Adrenal gland (tissue), 12 donors: ENCODE measurements around the gene THADA. TPM values are rescaled to one million over a fixed set of nuclear protein-coding genes. Genes with fewer than 3 reads are reported as not detected.

Source experiments
- DNase-seq, 7 donors: peaks; one replicate each; pipeline ENCODE4 v3.0.0-alpha.2; 2019 to 2020
- H3K27ac ChIP-seq, 5 donors: fragments of 200-600 bp; sonication (generic) in 4 of 5; 1 replicate in 3 of 5; 2 replicates in 2 of 5; pipeline versions ENCODE4 v1.5.1 to v1.8.0; 2016 to 2020; ENCODE audit warnings: mild to moderate bottlenecking in 1 of 5
- H3K27me3 ChIP-seq: fragments of 200-600 bp; 2 replicates; pipeline ENCODE4 v1.8.0; 2021
- H3K36me3 ChIP-seq, 2 donors: fragments of 200-600 bp; replicated peaks in 1 of 2; 1 replicate in 1 of 2; 2 replicates in 1 of 2; pipeline versions ENCODE4 v1.5.1 to v1.8.0; 2018 to 2022
- H3K4me1 ChIP-seq, 2 donors: fragments of 200-600 bp; replicated peaks in 1 of 2; 1 replicate in 1 of 2; 2 replicates in 1 of 2; pipeline versions ENCODE4 v1.5.1 to v1.8.0; 2018 to 2021
- H3K4me3 ChIP-seq, 4 donors: fragments of 200-600 bp; sonication (generic) in 3 of 4; one replicate each; pipeline ENCODE4 v1.5.1; 2016 to 2018
- H3K9me3 ChIP-seq, 3 donors: fragments of 200-600 bp; sonication (generic) in 1 of 3; replicated peaks in 1 of 3; 1 replicate in 2 of 3; 2 replicates in 1 of 3; pipeline versions ENCODE4 v1.5.1 to v1.8.0; 2016 to 2021
- POLR2A ChIP-seq, 2 donors: fragments of 450-650 bp; IDR thresholded peaks; one replicate each; pipeline ENCODE4 v1.6.1; 2017; ENCODE audit warnings: antibody characterized with exemption in 2 of 2, mild to moderate bottlenecking in 2 of 2, moderate library complexity in 1 of 2
- WGBS, 4 donors: extraction: QIAGEN DNeasy Blood & Tissue Kit in 2 of 4; methylation state at CpG; one replicate each; pipeline versions ENCODE4 v1.1.5 to v1.1.7; 2013 to 2017; 5-methylcytosine and 5-hydroxymethylcytosine counted together
- intact Hi-C, 2 donors: fragments of 100-400 bp; cut with DNase I; formaldehyde crosslinking; loops; one replicate each; pipeline versions ENCODE4 v1.14.1 to v1.15.0; 2022 to 2023
- polyA plus RNA-seq, 3 donors: library from polyadenylated mRNA; stranded (reverse); fragments of 200-250 nt in 2 of 3; fragments of 350-450 nt in 1 of 3; fragmentation: Illumina TruSeq in 1 of 3; extraction: RNeasy Lipid Tissue Mini Kit (QIAGEN cat#74804) in 1 of 3; gene quantifications; one replicate each; pipeline ENCODE4 v1.2.3, GENCODE V29; 2013 to 2014
- total RNA-seq, 9 donors: library from RNA; depleted of rRNA in 4 of 9; stranded (reverse); fragments of >200 nt in 4 of 9; fragments of 120-200 nt in 1 of 9; fragmentation: NEBNext Ultra II Directional in 1 of 9; extraction: Animal tissue kit (Norgen Biotek cat#: 25700) in 1 of 9; gene quantifications; one replicate each; pipeline versions ENCODE4 v1.1.0 to v1.2.4, GENCODE V29; 2013 to 2023
- TF ChIP-seq, protein P1 (sequence below), 6 experiments: fragments of 450-650 bp in 4 of 6; fragments of 200-600 bp in 2 of 6; sonication (generic) in 1 of 6; IDR thresholded peaks; 1 replicate in 5 of 6; 2 replicates in 1 of 6; pipeline versions ENCODE4 v1.5.1 to v1.8.0; 2016 to 2021; ENCODE audit warnings: antibody characterized with exemption in 6 of 6, mild to moderate bottlenecking in 2 of 6, moderate library complexity in 1 of 6
- donor health status: healthy with polysubstance abuse.
- donor health status: Bipolar disorder and iron deficiency.
- donor health status: DM: yes; HTN: yes; CAD: no.
- donor health status: DM: no; HTN: no; CAD: no.
- donor health status: DM: no; HTN: no; CAD: no.
- donor health status: DM: yes; HTN: yes; CAD: no.

The THADA gene
- total and polyA plus RNA-seq, 12 donors = 14.1 to 38.4 (median 25.4) TPM

DNA sequence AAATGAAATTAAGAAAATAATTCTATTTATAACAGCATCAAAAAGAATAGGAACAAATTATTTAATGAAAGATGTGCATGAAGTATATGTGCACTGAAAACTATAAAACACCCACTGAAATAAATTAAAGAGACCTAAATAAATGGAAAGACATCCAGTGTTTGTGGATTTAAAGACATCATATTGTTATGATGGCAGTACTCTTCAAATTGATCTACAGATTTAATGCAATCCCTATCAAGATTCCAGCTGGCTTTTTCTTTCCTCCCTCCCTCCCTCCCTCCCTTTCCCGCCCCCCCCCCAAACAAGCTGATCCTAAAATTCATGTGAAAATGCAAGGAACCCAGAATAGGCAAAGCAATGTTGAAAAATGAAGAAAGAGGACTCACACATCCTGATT is 285.9 kb downstream of the THADA start:
- H3K4me1 ChIP-seq = peaks cover 25 to 53% of the 10 kb centered on the region in 2 donors
- H3K27ac ChIP-seq = no peak overlapping the region
- 87 to 89% methylated on average over 1 of the region's 1 CpG; no CpG with 5 or more reads in 2 of the 4 donors for WGBS, 4 donors
- intact Hi-C loops = no loop called here
- H3K9me3 ChIP-seq = no peaks in the 10 kb centered on the region
- H3K27me3 ChIP-seq = no peaks in the 10 kb centered on the region
- no peak for DNase-seq
- no peak overlapping the region for H3K4me3 ChIP-seq
- TF ChIP-seq, protein P1, sequence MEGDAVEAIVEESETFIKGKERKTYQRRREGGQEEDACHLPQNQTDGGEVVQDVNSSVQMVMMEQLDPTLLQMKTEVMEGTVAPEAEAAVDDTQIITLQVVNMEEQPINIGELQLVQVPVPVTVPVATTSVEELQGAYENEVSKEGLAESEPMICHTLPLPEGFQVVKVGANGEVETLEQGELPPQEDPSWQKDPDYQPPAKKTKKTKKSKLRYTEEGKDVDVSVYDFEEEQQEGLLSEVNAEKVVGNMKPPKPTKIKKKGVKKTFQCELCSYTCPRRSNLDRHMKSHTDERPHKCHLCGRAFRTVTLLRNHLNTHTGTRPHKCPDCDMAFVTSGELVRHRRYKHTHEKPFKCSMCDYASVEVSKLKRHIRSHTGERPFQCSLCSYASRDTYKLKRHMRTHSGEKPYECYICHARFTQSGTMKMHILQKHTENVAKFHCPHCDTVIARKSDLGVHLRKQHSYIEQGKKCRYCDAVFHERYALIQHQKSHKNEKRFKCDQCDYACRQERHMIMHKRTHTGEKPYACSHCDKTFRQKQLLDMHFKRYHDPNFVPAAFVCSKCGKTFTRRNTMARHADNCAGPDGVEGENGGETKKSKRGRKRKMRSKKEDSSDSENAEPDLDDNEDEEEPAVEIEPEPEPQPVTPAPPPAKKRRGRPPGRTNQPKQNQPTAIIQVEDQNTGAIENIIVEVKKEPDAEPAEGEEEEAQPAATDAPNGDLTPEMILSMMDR (IDR thresholded peaks at IDR 0.05) = no peak
- TF ChIP-seq POLR2A (IDR thresholded peaks at IDR 0.05) = no peak
- H3K36me3 ChIP-seq = no peaks in the 10 kb centered on the region

DNA sequence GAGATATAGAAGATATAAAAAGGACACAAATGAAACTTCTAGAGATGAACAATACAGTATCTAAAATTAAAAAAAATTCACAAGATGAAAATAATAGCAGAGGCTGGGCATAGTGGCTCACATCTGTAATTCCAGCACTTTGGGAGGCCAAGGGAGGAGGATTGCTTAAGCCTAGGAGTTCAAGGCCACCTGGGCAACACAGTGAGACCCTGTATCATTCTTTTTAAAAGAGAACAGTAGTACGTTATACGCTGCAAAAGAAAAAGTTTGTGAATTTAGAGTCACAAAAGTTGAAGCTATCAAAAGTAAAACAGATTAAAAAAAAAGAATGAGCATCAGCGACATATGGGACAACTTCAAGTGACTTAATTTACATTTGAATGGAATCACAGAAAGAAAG is 287.9 kb downstream of the THADA start:
- intact Hi-C loops = no loop called here
- Histone ChIP-seq H3K36me3 (no peaks in the 10 kb centered on the region), H3K27me3 (no peaks in the 10 kb centered on the region), H3K4me3 (no peak overlapping the region), H3K9me3 (no peaks in the 10 kb centered on the region), H3K27ac (no peak overlapping the region), H3K4me1 (peaks cover 37 to 52% of the 10 kb centered on the region in 2 donors)
- WGBS, 4 donors = 96 to 99% (median 97%) methylated on average over 3 of the region's 3 CpGs
- TF ChIP-seq, protein P1 (IDR thresholded peaks at IDR 0.05) = no peak
- TF ChIP-seq POLR2A (IDR thresholded peaks at IDR 0.05) = no peak
- DNase-seq = no peak

DNA sequence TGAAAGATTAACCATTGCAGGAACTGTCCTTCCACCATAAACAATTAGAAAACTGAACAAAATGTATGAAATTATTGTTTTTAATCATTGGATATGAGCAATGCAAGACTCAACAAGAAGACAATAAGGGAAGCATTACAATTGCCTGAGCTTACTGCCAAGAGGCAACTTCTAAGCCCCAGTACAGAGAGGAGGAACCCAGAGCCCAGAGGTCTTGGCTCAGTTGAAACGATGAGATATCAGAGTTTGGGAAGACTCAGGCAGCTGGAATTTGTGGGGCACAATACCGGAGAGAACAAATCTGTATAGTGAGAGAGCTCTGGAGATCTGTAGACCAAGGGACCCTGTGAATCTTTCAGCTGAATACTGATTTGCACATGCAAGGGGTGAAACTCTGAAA is 288.8 kb downstream of the THADA start:
- intact Hi-C loops = no loop called here
- H3K27me3 ChIP-seq = no peaks in the 10 kb centered on the region
- peaks cover 30 to 43% of the 10 kb centered on the region in 2 donors for H3K4me1 ChIP-seq
- no peaks in the 10 kb centered on the region for H3K36me3 ChIP-seq
- no peaks in the 10 kb centered on the region for H3K9me3 ChIP-seq
- H3K27ac ChIP-seq = no peak overlapping the region
- DNase-seq = no peak
- TF ChIP-seq POLR2A (IDR thresholded peaks at IDR 0.05) = no peak
- no peak overlapping the region for H3K4me3 ChIP-seq
- 65 to 82% (median 73%) methylated on average over 1 to 2 of the region's 2 CpGs for WGBS, 4 donors

DNA sequence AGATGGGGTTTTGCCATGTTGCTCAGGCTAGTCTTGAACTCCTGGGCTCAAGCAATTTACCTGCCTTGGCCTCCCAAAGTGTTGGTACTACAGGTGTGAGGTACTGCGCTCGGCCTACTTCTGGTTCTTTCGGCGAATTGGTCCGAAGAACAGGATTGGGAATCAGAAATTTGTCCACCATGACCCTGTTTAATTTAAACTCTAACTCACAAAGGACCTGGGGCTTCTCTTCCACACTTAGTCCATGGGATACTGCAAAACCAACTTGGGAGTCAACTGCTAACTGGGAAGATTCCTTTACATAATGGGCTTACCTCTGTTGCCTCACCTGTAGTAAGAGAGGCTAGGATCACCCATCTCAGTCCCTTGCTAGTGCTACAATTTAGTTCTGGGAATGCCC is 289.6 kb downstream of the THADA start:
- H3K36me3 ChIP-seq = no peaks in the 10 kb centered on the region
- no peak for DNase-seq
- no peaks in the 10 kb centered on the region for H3K27me3 ChIP-seq
- H3K27ac ChIP-seq = peak overlapping the region in 2 of 5 donors; percentile 87 to 93
- TF ChIP-seq POLR2A (IDR thresholded peaks at IDR 0.05) = no peak
- TF ChIP-seq, protein P1 (IDR thresholded peaks at IDR 0.05) = no peak
- 97 to 100% (median 98%) methylated on average over 5 of the region's 5 CpGs for WGBS, 4 donors
- peaks cover 28 to 44% of the 10 kb centered on the region in 2 donors for H3K4me1 ChIP-seq
- intact Hi-C loops = no loop called here
- H3K4me3 ChIP-seq = no peak overlapping the region
- no peaks in the 10 kb centered on the region for H3K9me3 ChIP-seq

DNA sequence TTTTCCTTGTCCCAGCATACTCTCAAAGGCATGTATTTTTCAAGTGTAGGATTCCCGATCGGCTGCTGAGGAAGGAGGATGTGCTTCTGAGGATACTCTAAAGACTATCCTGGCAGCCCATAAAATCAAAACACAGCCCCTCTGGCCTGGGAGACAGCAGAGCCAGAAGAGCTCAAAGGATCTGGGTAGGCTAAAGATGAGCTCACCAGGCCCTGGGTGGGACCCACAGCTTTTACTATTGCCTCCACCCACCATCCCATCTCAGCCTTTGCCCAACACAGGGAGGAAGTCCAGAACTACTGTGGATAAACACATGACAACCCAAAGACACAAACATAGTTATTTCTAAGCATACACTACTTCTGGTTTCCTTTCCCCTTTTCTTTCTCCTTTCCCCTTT is 290.3 kb downstream of the THADA start:
- Histone ChIP-seq H3K36me3 (no peaks in the 10 kb centered on the region), H3K4me3 (peak overlapping the region in 1 of 4 donors; percentile 7), H3K4me1 (peaks cover 28 to 43% of the 10 kb centered on the region in 2 donors), H3K27me3 (no peaks in the 10 kb centered on the region), H3K9me3 (no peaks in the 10 kb centered on the region), H3K27ac (peak overlapping the region; percentile 53 to 93 (median 74))
- WGBS, 4 donors = 29 to 73% (median 67%) methylated on average over 2 of the region's 2 CpGs
- TF ChIP-seq, protein P1 (IDR thresholded peaks at IDR 0.05) = no peak
- no peak for TF ChIP-seq POLR2A (IDR thresholded peaks at IDR 0.05)
- DNase-seq = peak in 6 of 7 donors; percentile 31 to 67 (median 50)
- intact Hi-C loops = no loop called here
